ENCODE data around the gene SULT4A1. TPM values are rescaled to one million over a fixed set of nuclear protein-coding genes. Genes with fewer than 3 reads are reported as not detected.

SULT4A1 gene
- total and polyA plus RNA-seq, 2 donors (not counting 1 experiment from before 2014, with no cell fraction given): not detected

DNA sequence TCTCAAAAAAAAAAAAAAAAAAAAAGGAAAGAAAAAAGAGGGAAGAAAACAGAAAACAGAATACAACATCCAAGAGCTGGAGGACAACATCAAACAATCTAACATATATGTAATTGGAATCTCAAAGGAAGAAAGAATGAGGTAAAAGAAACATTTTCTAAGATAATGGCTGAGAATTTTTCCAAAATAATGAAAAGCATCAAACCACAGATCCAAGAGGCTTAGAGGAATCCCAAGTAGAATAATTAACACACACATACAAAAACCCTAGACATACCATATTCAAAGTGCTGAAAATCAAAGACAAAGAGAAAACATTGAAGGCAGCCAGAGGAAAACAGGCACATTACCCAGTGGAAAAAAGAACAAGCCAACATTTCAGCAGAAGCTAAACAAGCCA lies 4.9 kb downstream of the SULT4A1 start:
- Histone ChIP-seq H3K4me2 (replicated peaks; ENCODE audit: low read depth, low read length, poor library complexity, severe bottlenecking) (no peak overlapping the region), H2AFZ (ENCODE audit: insufficient read depth, low read depth, low read length, poor library complexity, severe bottlenecking) (no peak overlapping the region), H3K4me3 (ENCODE audit: control extremely low read depth in 1 of 5, extremely low read depth in 1 of 5, insufficient read depth in 1 of 5, low read depth in 2 of 5, low read length in 4 of 5) (no peak overlapping the region), H3K36me3 (replicated peaks in 1 of 2; ENCODE audit: control extremely low read depth in 1 of 2, control insufficient read depth in 1 of 2, extremely low read depth in 1 of 2, insufficient read depth in 2 of 2, low read length in 1 of 2) (no peaks in the 10 kb centered on the region), H3K9me3 (ENCODE audit: control extremely low read depth in 1 of 3, control insufficient read depth in 2 of 3, insufficient read depth in 1 of 3, low read length in 2 of 3) (peaks cover 0 to 29% (median 0%) of the 10 kb centered on the region in 3 donors), H3K9ac (ENCODE audit: low read length) (no peak overlapping the region), H3K4me1 (ENCODE audit: control insufficient read depth in 2 of 2, insufficient read depth in 2 of 2, low read length in 2 of 2) (no peaks in the 10 kb centered on the region), H3K79me2 (ENCODE audit: control insufficient read depth, insufficient read depth, low read length) (no peaks in the 10 kb centered on the region), H3K27ac (ENCODE audit: low read length in 2 of 2) (no peak overlapping the region), H3K27me3 (replicated peaks in 1 of 4; ENCODE audit: control extremely low read depth in 1 of 4, control insufficient read depth in 3 of 4, insufficient read depth in 4 of 4, low read length in 3 of 4) (peaks cover 0 to 30% (median 7%) of the 10 kb centered on the region in 4 experiments), H4K20me1 (ENCODE audit: control insufficient read depth, insufficient read depth, low read length, poor library complexity, severe bottlenecking) (no peaks in the 10 kb centered on the region)
- Mint-ChIP-seq H3K27ac (no peak overlapping the region), H3K27me3 (peaks cover 42% of the 10 kb centered on the region), H3K4me3 (no peak overlapping the region), H3K9me3 (ENCODE audit: insufficient read depth) (peaks cover 3% of the 10 kb centered on the region), H3K4me1 (no peaks in the 10 kb centered on the region)
- CTCF ChIA-PET: interaction anchor here (0.7 kb wide), 1 partner anchor 8 kb away, joined by 3 read pairs; no protein-coding TSS in a partner anchor
- POLR2A ChIA-PET: no interaction called here
- no peak for DNase-seq
- TF ChIP-seq CTCF (IDR thresholded peaks at IDR 0.05) (no peak), EZH2 (IDR thresholded peaks at IDR 0.05; ENCODE audit: borderline replicate concordance, insufficient read depth, low read depth, low read length, poor library complexity, severe bottlenecking) (no peak)
- no peak for ATAC-seq (ENCODE audit: low read depth)
- intact Hi-C loops (cut with micrococcal nuclease): no loop called here

- H2AFZ ChIP-seq (ENCODE audit: insufficient read depth, low read depth, low read length, poor library complexity, severe bottlenecking): no peak overlapping the region
- intact Hi-C loops (cut with micrococcal nuclease): no loop called here
- DNase-seq (no peak), ATAC-seq (ENCODE audit: low read depth) (no peak)
- H3K79me2 ChIP-seq (ENCODE audit: control insufficient read depth, insufficient read depth, low read length): no peaks in the 10 kb centered on the region
- no peak overlapping the region for H3K4me2 ChIP-seq (replicated peaks; ENCODE audit: low read depth, low read length, poor library complexity, severe bottlenecking)
- H3K9me3 ChIP-seq (ENCODE audit: control extremely low read depth in 1 of 3, control insufficient read depth in 2 of 3, insufficient read depth in 1 of 3, low read length in 2 of 3): peaks cover 0 to 25% (median 0%) of the 10 kb centered on the region in 3 donors
- H4K20me1 ChIP-seq (ENCODE audit: control insufficient read depth, insufficient read depth, low read length, poor library complexity, severe bottlenecking): no peaks in the 10 kb centered on the region
- ChIA-PET POLR2A (no interaction called here), CTCF (no interaction called here)
- 98% methylated on average over 4 of the region's 4 CpGs for WGBS (ENCODE audit: insufficient coverage)
- Mint-ChIP-seq H3K27me3 (peaks cover 42% of the 10 kb centered on the region), H3K4me3 (no peak overlapping the region), H3K9me3 (ENCODE audit: insufficient read depth) (peaks cover 3% of the 10 kb centered on the region), H3K27ac (no peak overlapping the region), H3K4me1 (no peaks in the 10 kb centered on the region)
- peaks cover 0 to 20% (median 1%) of the 10 kb centered on the region in 4 experiments for H3K27me3 ChIP-seq (replicated peaks in 1 of 4; ENCODE audit: control extremely low read depth in 1 of 4, control insufficient read depth in 3 of 4, insufficient read depth in 4 of 4, low read length in 3 of 4)
- TF ChIP-seq EZH2 (IDR thresholded peaks at IDR 0.05; ENCODE audit: borderline replicate concordance, insufficient read depth, low read depth, low read length, poor library complexity, severe bottlenecking) (no peak), CTCF (IDR thresholded peaks at IDR 0.05) (no peak)
- H3K36me3 ChIP-seq (replicated peaks in 1 of 2; ENCODE audit: control extremely low read depth in 1 of 2, control insufficient read depth in 1 of 2, extremely low read depth in 1 of 2, insufficient read depth in 2 of 2, low read length in 1 of 2): no peaks in the 10 kb centered on the region
- no peak overlapping the region for H3K9ac ChIP-seq (ENCODE audit: low read length)
- H3K27ac ChIP-seq (ENCODE audit: low read length in 2 of 2): no peak overlapping the region
- no peaks in the 10 kb centered on the region for H3K4me1 ChIP-seq (ENCODE audit: control insufficient read depth in 2 of 2, insufficient read depth in 2 of 2, low read length in 2 of 2)
- no peak overlapping the region for H3K4me3 ChIP-seq (ENCODE audit: control extremely low read depth in 1 of 5, extremely low read depth in 1 of 5, insufficient read depth in 1 of 5, low read depth in 2 of 5, low read length in 4 of 5)
Measured at GRCh38 chr22:43855431-43855830, 6.9 kb downstream of the SULT4A1 start.

Measured in B cell (primary cell).